NCI-H146 treated with DMSO at 0.1 percent for 48 hours (cell line): ENCODE results near the gene USP5.
"Not testable (repeated sequence)": the region's sequence is repeated elsewhere in the genome, so short reads cannot be mapped to it uniquely, and the experiment has no call there.

Experiments
- DNase-seq: peaks from one replicate; lab custom pipeline; 2025; ENCODE audit not compliant: unreplicated experiment; lab: John Stamatoyannopoulos, UW

The USP5 gene

DNA sequence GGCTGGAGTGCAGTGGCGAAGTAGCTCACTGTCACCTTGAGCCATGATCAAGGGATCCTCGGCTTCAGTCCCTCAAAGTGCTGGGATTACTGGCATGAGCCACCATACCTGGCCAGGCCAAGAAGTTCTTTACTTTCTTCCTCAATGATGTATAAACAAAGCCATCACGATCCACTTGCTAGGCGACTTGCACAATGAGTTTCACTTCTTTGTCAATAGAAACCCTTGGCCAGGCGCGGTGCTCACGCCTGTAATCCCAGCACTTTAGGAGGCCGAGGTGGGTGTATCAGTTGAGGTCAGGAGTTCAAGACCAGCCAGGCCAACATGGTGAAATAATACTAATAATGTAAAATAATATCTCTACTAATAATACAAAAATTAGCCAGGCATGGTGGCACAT is 35.5 kb downstream of the USP5 start:
- no peak for DNase-seq

GRCh38 chr12:6888360-6888759 is 36.4 kb downstream of the USP5 start:
- DNase-seq: no peak

DNA sequence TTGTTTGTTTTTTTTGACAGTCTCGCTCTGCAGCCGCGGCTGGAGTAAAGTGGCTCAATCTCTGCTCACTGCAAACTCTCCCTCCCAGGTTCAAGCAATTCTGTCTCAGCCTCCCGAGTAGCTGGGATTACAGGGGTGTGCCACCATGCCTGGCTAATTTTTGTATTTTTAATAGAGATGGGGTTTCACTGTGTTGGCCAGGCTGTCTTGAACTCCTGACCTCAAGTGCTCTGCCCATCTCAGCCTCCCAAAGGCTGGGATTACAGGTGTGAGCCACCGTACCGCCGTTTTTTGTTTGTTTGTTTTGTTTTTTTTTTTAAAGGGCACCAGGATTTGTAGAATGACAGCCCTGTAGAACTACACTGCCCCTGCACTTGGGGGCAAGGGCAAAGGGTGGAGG is 36.8 kb downstream of the USP5 start:
- DNase-seq: not testable (repeated sequence)

GRCh38 chr12:6889775-6890573 is 38.0 kb downstream of the USP5 start:
- DNase-seq: not testable (repeated sequence)

DNA sequence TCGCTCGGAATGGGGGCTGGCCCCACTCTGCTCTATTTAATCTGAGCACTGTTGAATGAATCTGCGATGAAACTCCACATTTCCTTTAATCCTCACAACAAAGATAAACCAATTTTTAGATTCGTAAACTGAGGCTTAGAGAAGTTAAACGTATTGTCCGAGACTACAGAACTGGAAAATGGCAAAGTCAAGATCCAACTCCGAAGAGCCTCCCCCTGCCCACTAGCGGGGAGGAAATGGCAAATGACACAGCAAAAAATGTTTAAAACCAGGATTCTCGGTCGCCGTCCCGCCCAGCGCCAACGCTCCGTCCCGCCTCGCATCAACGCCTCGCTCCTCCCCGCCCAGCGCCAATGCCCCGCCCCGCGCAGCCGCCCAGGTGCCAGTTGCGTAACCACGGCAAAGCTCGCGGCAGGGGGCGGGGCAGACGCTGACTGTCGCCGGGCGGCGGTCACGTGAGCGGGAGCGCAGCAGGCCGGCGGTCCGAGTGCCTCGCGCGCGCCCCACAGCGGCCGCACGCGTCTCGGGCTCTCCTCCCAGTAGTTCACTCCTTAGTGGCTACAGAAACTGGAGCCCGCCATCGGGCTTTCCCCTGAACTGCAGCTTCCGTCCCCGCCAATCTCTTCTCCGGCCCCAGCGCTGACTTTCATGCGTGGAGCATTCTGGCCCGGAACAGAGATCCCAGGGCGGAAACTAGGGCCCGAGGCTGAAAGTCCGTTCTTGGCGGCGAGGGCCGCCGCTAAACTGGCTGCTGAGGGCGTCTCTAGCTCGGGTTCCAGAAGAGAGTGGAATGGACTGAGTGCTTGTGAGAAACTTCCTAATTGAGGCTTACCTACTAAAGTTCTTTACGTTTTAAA is 39.1 kb downstream of the USP5 start:
- DNase-seq: peak; percentile 97

DNA sequence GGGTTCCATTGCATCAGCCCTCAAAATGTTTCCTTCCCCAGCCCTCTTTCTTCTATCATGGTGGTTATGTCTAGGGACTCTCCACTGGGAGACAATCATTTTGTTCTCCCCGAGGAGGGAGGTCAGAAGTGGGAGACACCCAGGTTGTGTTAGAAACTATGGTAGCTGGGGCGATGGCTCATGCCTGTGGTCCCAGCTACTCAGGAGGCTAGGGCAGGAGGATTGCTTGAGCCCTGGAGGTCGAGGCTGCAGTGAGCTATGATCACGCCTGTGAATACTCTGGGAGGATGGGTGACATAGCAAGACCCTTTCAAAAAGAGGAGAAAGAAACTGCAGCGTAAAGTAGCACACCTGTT is 39.7 kb downstream of the USP5 start:
- DNase-seq: no peak

GRCh38 chr12:6892683-6893082 is 40.7 kb downstream of the USP5 start:
- DNase-seq: not testable (repeated sequence)

DNA sequence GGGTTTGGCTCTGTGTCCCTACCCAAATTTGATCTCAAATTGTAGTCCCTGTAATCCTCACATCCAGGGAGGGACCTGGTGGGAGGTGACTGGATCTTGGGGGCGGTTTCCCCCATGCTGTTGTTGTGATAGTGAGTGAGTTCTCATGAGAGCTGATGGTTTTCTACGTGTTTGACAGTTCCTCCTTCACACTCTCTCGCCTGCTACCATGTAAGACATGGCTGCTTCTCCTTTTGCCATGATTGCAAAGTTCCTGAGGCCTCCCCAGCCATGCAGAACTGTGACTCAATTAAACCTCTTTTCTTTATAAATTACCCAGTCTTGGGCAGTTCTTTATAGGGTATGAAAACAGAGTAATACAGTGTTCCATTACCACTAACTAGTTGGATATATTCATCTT is 42.4 kb downstream of the USP5 start:
- no peak for DNase-seq

DNA sequence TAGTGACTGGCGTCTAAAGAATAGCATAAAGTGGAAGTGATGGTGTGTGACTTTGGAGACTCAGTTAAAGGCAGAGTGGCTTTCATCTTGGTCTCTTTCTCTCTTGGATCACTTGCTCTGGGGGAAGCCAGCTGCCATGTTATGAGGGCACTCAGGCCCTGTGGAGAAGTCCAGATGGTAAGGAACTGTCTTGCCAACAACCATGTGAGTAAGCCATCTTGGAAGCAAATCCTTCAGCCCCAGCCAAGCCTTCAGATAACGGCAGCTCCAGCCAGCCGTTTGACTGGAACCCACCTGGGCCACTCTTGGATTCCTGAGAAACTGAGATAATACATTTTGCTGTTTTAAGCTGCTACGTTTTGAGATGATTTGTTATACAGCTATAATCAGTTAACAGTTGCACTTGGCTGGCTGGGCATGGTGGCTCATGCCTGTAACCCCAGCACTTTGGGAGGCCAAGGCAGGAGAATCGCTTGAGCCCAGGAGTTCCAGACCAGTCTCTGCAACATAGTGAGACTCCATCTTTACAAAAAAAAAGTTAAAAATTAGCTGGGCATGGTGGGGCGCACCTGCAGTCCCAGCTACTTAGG is 45.0 kb downstream of the USP5 start:
- DNase-seq: no peak

GRCh38 chr12:6899427-6899826 is 47.5 kb downstream of the USP5 start:
- no peak for DNase-seq

DNA sequence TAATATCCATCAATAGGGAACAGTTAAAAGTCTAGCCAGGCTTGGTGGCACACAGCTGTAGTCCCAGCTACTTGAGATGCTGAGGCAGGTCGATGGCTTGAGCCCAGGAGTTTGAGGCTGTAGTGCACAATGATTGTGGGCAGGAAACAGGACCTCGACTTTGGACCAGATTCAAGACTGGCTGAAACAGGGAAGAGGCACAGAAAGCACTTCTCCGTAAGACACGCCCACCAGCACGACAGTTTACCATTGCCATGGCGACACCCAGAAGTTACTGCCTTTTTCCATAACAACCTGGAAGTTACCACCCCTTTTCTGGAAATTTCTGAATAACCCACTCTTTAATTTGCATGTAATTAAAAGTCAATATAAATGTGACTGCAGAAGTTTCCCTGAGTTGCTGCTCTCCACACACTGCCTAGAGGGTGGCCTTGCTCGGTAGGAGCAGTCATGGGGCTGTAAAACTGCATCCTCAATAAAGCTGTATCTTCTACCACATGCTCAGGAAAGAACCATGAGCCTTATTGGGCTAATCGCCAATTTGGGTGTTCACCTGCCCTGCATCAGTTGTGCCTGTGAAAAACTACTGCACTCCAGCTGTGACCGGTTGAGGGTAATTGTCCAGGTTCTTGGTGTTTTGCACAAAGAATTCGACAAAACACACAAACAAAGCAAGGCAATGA is 48.0 kb downstream of the USP5 start:
- DNase-seq: peak; percentile 78

GRCh38 chr12:6902448-6902847 is 50.5 kb downstream of the USP5 start:
- no peak for DNase-seq

- no peak for DNase-seq
Observed at GRCh38 chr12:6903722-6904121, 51.8 kb downstream of the USP5 start.

GRCh38 chr12:6904280-6905276 is 52.6 kb downstream of the USP5 start, which contains the start of gene LRRC23:
Gene LRRC23 (plus strand): TSS chr12:6904822. CDS start chr12:6905634, 812 bp downstream.
- DNase-seq: peak; percentile 100

GRCh38 chr12:6905414-6906040 is 53.6 kb downstream of the USP5 start:
- no peak for DNase-seq

DNA sequence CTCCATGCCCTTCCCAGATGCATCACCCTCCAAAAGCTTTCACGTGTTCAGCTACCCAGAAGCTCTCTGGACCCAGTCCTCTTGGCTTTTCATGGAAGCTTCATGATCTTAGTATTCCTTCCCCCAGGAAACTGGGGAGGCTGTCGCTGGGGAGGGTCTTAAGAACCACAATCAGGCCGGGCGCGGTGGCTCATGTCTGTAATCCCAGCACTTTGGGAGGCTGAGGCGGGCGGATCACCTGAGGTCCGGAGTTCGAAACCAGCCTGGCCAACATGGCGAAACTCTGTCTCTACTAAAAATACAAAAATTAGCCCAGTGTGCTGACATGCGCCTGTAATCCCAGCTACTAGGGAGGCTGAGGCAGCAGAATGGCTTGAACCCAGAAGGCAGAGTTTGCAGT is 56.2 kb downstream of the USP5 start:
- not testable (repeated sequence) for DNase-seq

- no peak for DNase-seq
Observed at GRCh38 chr12:6909421-6910145, 57.6 kb downstream of the USP5 start.

- DNase-seq: no peak
Observed at GRCh38 chr12:6912164-6912935, 60.4 kb downstream of the USP5 start.
